HG02678 (cell line): ENCODE measurements around the gene GPER1.
"Not testable (repeated sequence)": the region's sequence is repeated elsewhere in the genome, so short reads cannot be mapped to it uniquely, and the experiment has no call there.

ENCODE experiments used
- ATAC-seq: cut with Tn5 transposase; IDR thresholded peaks from one replicate; pipeline ENCODE4 v1.9.1; 2021; ENCODE audit warnings: mild to moderate bottlenecking, moderate library complexity; ENCODE audit not compliant: unreplicated experiment

Gene GPER1

GRCh38 chr7:1101563-1102431, 13.9 kb downstream of the GPER1 start:
- no peak for ATAC-seq

GRCh38 chr7:1103009-1103788, 15.3 kb downstream of the GPER1 start:
- ATAC-seq = peak; percentile 52

- ATAC-seq = no peak
These were observed 16.0 kb downstream of the GPER1 start for GRCh38 chr7:1103789-1104515.

GRCh38 chr7:1104516-1105179, 16.7 kb downstream of the GPER1 start:
- no peak for ATAC-seq

- peak; percentile 62 for ATAC-seq
These were observed 17.3 kb downstream of the GPER1 start for GRCh38 chr7:1105189-1105588.

- no peak for ATAC-seq
These were observed 18.3 kb downstream of the GPER1 start for GRCh38 chr7:1106063-1106792.

- ATAC-seq = no peak
These were observed 19.0 kb downstream of the GPER1 start for GRCh38 chr7:1106793-1107421.

- no peak for ATAC-seq
These were observed 20.5 kb downstream of the GPER1 start for GRCh38 chr7:1108264-1108920.

- ATAC-seq = no peak
These were observed 21.8 kb downstream of the GPER1 start for GRCh38 chr7:1109581-1110310.

- ATAC-seq = no peak
These were observed 22.4 kb downstream of the GPER1 start for GRCh38 chr7:1110358-1110757.

- ATAC-seq = no peak
These were observed 23.2 kb downstream of the GPER1 start for GRCh38 chr7:1111156-1111555.

- no peak for ATAC-seq
These were observed 24.2 kb downstream of the GPER1 start for GRCh38 chr7:1112109-1112508.

- no peak for ATAC-seq
These were observed 25.0 kb downstream of the GPER1 start for GRCh38 chr7:1112625-1113547.

- ATAC-seq = no peak
These were observed 25.6 kb downstream of the GPER1 start for GRCh38 chr7:1113548-1113885.

- ATAC-seq = no peak
These were observed 26.2 kb downstream of the GPER1 start for GRCh38 chr7:1114088-1114487.

GRCh38 chr7:1114505-1114904, 26.6 kb downstream of the GPER1 start:
- ATAC-seq = no peak

GRCh38 chr7:1115171-1116045, 27.5 kb downstream of the GPER1 start:
- ATAC-seq = not testable (repeated sequence)
